TTC549 (cell line): ENCODE measurements around the gene DEDD2.

ENCODE experiments used
- FAIRE-seq: peaks from 2 replicates; lab custom pipeline; 2012; peaks lifted over from hg19 to GRCh38; lab: Jason Lieb, UNC

The DEDD2 gene

GRCh38 chr19:42226886-42227285, 9.4 kb upstream of the DEDD2 start:
- no peak for FAIRE-seq

- no peak for FAIRE-seq
These were observed 8.3 kb upstream of the DEDD2 start for GRCh38 chr19:42225718-42226292.

- FAIRE-seq: no peak
These were observed 7.7 kb upstream of the DEDD2 start for GRCh38 chr19:42224940-42225717.

GRCh38 chr19:42220751-42221097, 3.2 kb upstream of the DEDD2 start:
- no peak for FAIRE-seq

- FAIRE-seq: peak; percentile 86
These were observed 2.6 kb upstream of the DEDD2 start, which contains the start of gene ZNF526 for GRCh38 chr19:42219812-42220750. Gene ZNF526 (plus strand): TSS chr19:42220312. CDS start chr19:42224404, 4,092 bp downstream.

GRCh38 chr19:42216653-42217519, 591 bp downstream of the DEDD2 start:
- FAIRE-seq: no peak

GRCh38 chr19:42214810-42215485, 2.5 kb downstream of the DEDD2 start:
- no peak for FAIRE-seq

- FAIRE-seq: no peak
These were observed 4.6 kb downstream of the DEDD2 start for GRCh38 chr19:42212886-42213285.

GRCh38 chr19:42208612-42209011, 8.9 kb downstream of the DEDD2 start:
- FAIRE-seq: no peak

GRCh38 chr19:42207767-42208271, 9.7 kb downstream of the DEDD2 start:
- no peak for FAIRE-seq

- no peak for FAIRE-seq
These were observed 10.4 kb downstream of the DEDD2 start for GRCh38 chr19:42206871-42207755.

- FAIRE-seq: no peak
These were observed 12.8 kb downstream of the DEDD2 start for GRCh38 chr19:42204664-42205063.

- no peak for FAIRE-seq
These were observed 13.8 kb downstream of the DEDD2 start for GRCh38 chr19:42203700-42204099.

GRCh38 chr19:42202290-42202880, 15.1 kb downstream of the DEDD2 start:
- no peak for FAIRE-seq

GRCh38 chr19:42201489-42202289, 15.8 kb downstream of the DEDD2 start:
- no peak for FAIRE-seq

- no peak for FAIRE-seq
These were observed 17.3 kb downstream of the DEDD2 start for GRCh38 chr19:42200116-42200715.

- no peak for FAIRE-seq
These were observed 17.9 kb downstream of the DEDD2 start for GRCh38 chr19:42199440-42200115.
